ENCODE measurements around the gene C1QTNF5. TPM values are rescaled to one million over a fixed set of nuclear protein-coding genes. Genes with fewer than 3 reads are reported as not detected.

The C1QTNF5 gene
- total and polyA plus RNA-seq, 9 donors = 20.3 to 41.9 (median 35.1) TPM

- H3K27me3 ChIP-seq (ENCODE audit: control insufficient read depth, insufficient read depth, low read length) = peaks cover 11% of the 10 kb centered on the region
- WGBS (ENCODE audit: insufficient coverage) = 3% methylated on average over 8 of the region's 17 CpGs
- H3K4me1 ChIP-seq (ENCODE audit: control insufficient read depth, insufficient read depth, low read length) = peaks cover 55% of the 10 kb centered on the region
- DNase-seq = peak; percentile 83
- no peak overlapping the region for H3K27ac ChIP-seq (ENCODE audit: low read length)
- H3K4me3 ChIP-seq (ENCODE audit: low read length) = peak overlapping the region; percentile 57
- H3K36me3 ChIP-seq (ENCODE audit: control insufficient read depth, insufficient read depth, low read length) = peaks cover 11% of the 10 kb centered on the region
- no peaks in the 10 kb centered on the region for H3K9me3 ChIP-seq (replicated peaks; ENCODE audit: control insufficient read depth, low read depth, low read length)
These were observed 2.3 kb downstream of the C1QTNF5 start for GRCh38 chr11:119338318-119338890.

GRCh38 chr11:119337581-119338317, 2.9 kb downstream of the C1QTNF5 start:
- no peak overlapping the region for H3K27ac ChIP-seq (ENCODE audit: low read length)
- 42% methylated on average over 2 of the region's 9 CpGs for WGBS (ENCODE audit: insufficient coverage)
- H3K4me1 ChIP-seq (ENCODE audit: control insufficient read depth, insufficient read depth, low read length) = peaks cover 55% of the 10 kb centered on the region
- no peak overlapping the region for H3K4me3 ChIP-seq (ENCODE audit: low read length)
- H3K9me3 ChIP-seq (replicated peaks; ENCODE audit: control insufficient read depth, low read depth, low read length) = no peaks in the 10 kb centered on the region
- peaks cover 11% of the 10 kb centered on the region for H3K36me3 ChIP-seq (ENCODE audit: control insufficient read depth, insufficient read depth, low read length)
- H3K27me3 ChIP-seq (ENCODE audit: control insufficient read depth, insufficient read depth, low read length) = peaks cover 11% of the 10 kb centered on the region
- peak; percentile 46 for DNase-seq

- no peak overlapping the region for H3K27ac ChIP-seq (ENCODE audit: low read length)
- WGBS (ENCODE audit: insufficient coverage) = 85% methylated on average over 5 of the region's 9 CpGs
- peaks cover 55% of the 10 kb centered on the region for H3K4me1 ChIP-seq (ENCODE audit: control insufficient read depth, insufficient read depth, low read length)
- H3K4me3 ChIP-seq (ENCODE audit: low read length) = no peak overlapping the region
- no peaks in the 10 kb centered on the region for H3K9me3 ChIP-seq (replicated peaks; ENCODE audit: control insufficient read depth, low read depth, low read length)
- H3K36me3 ChIP-seq (ENCODE audit: control insufficient read depth, insufficient read depth, low read length) = peaks cover 11% of the 10 kb centered on the region
- H3K27me3 ChIP-seq (ENCODE audit: control insufficient read depth, insufficient read depth, low read length) = peaks cover 6% of the 10 kb centered on the region
- peak; percentile 11 for DNase-seq
These were observed 3.8 kb downstream of the C1QTNF5 start for GRCh38 chr11:119336744-119337469.

- H3K4me3 ChIP-seq (ENCODE audit: low read length) = no peak overlapping the region
- peaks cover 11% of the 10 kb centered on the region for H3K36me3 ChIP-seq (ENCODE audit: control insufficient read depth, insufficient read depth, low read length)
- peaks cover 2% of the 10 kb centered on the region for H3K27me3 ChIP-seq (ENCODE audit: control insufficient read depth, insufficient read depth, low read length)
- H3K4me1 ChIP-seq (ENCODE audit: control insufficient read depth, insufficient read depth, low read length) = peaks cover 46% of the 10 kb centered on the region
- H3K9me3 ChIP-seq (replicated peaks; ENCODE audit: control insufficient read depth, low read depth, low read length) = no peaks in the 10 kb centered on the region
- 89% methylated on average over 26 of the region's 30 CpGs for WGBS (ENCODE audit: insufficient coverage)
- peak; percentile 20 for DNase-seq
- H3K27ac ChIP-seq (ENCODE audit: low read length) = no peak overlapping the region
These were observed 4.8 kb downstream of the C1QTNF5 start for GRCh38 chr11:119335655-119336543.

GRCh38 chr11:119335091-119335654, 5.5 kb downstream of the C1QTNF5 start:
- DNase-seq = no peak
- Histone ChIP-seq H3K9me3 (replicated peaks; ENCODE audit: control insufficient read depth, low read depth, low read length) (no peaks in the 10 kb centered on the region), H3K4me1 (ENCODE audit: control insufficient read depth, insufficient read depth, low read length) (peaks cover 39% of the 10 kb centered on the region), H3K36me3 (ENCODE audit: control insufficient read depth, insufficient read depth, low read length) (peaks cover 11% of the 10 kb centered on the region), H3K4me3 (ENCODE audit: low read length) (peak overlapping the region; percentile 88), H3K27me3 (ENCODE audit: control insufficient read depth, insufficient read depth, low read length) (peaks cover under 1% of the 10 kb centered on the region), H3K27ac (ENCODE audit: low read length) (peak overlapping the region; percentile 89)
- WGBS (ENCODE audit: insufficient coverage) = 61% methylated on average over 14 of the region's 15 CpGs

- Histone ChIP-seq H3K4me1 (ENCODE audit: control insufficient read depth, insufficient read depth, low read length) (peaks cover 35% of the 10 kb centered on the region), H3K27ac (ENCODE audit: low read length) (peak within 1 kb of the TSS; percentile 89), H3K36me3 (ENCODE audit: control insufficient read depth, insufficient read depth, low read length) (peaks cover 11% of the 10 kb centered on the region), H3K27me3 (ENCODE audit: control insufficient read depth, insufficient read depth, low read length) (no peaks in the 10 kb centered on the region), H3K9me3 (replicated peaks; ENCODE audit: control insufficient read depth, low read depth, low read length) (no peaks in the 10 kb centered on the region), H3K4me3 (ENCODE audit: low read length) (peak within 1 kb of the TSS; percentile 88)
- WGBS (ENCODE audit: insufficient coverage) = under 1% methylated on average over 48 of the region's 54 CpGs
- peak; percentile 100 for DNase-seq
These were observed 6.3 kb downstream of the C1QTNF5 start, which contains the start of gene RNF26 for GRCh38 chr11:119334174-119334930. RNF26 (plus strand) TSS chr11:119334527; CDS start chr11:119335123, 596 bp downstream.

- Histone ChIP-seq H3K27ac (ENCODE audit: low read length) (no peak overlapping the region), H3K4me1 (ENCODE audit: control insufficient read depth, insufficient read depth, low read length) (peaks cover 14% of the 10 kb centered on the region), H3K4me3 (ENCODE audit: low read length) (no peak overlapping the region), H3K27me3 (ENCODE audit: control insufficient read depth, insufficient read depth, low read length) (no peaks in the 10 kb centered on the region), H3K36me3 (ENCODE audit: control insufficient read depth, insufficient read depth, low read length) (peaks cover 11% of the 10 kb centered on the region), H3K9me3 (replicated peaks; ENCODE audit: control insufficient read depth, low read depth, low read length) (no peaks in the 10 kb centered on the region)
- WGBS (ENCODE audit: insufficient coverage) = 20% methylated on average over 1 of the region's 4 CpGs
- no peak for DNase-seq
These were observed 8.4 kb downstream of the C1QTNF5 start for GRCh38 chr11:119332111-119332765.

- Histone ChIP-seq H3K4me1 (ENCODE audit: control insufficient read depth, insufficient read depth, low read length) (peaks cover 6% of the 10 kb centered on the region), H3K9me3 (replicated peaks; ENCODE audit: control insufficient read depth, low read depth, low read length) (no peaks in the 10 kb centered on the region), H3K4me3 (ENCODE audit: low read length) (no peak overlapping the region), H3K27ac (ENCODE audit: low read length) (no peak overlapping the region), H3K36me3 (ENCODE audit: control insufficient read depth, insufficient read depth, low read length) (no peaks in the 10 kb centered on the region), H3K27me3 (ENCODE audit: control insufficient read depth, insufficient read depth, low read length) (no peaks in the 10 kb centered on the region)
- DNase-seq = no peak
- WGBS (ENCODE audit: insufficient coverage) = 53% methylated on average over 1 of the region's 1 CpG
These were observed 10.4 kb downstream of the C1QTNF5 start for GRCh38 chr11:119330237-119330636.
